DOHH2 (cell line): Measurements from ENCODE around the gene COL4A3.

Experiments used
- CTCF ChIP-seq: fragments of 200-600 bp; sonication (generic); IDR thresholded peaks from one replicate; pipeline ENCODE4 v1.5.1; 2014; ENCODE audit warnings: antibody characterized with exemption, mild to moderate bottlenecking, low read depth, low read length; ENCODE audit not compliant: poor library complexity, severe bottlenecking
- EZH2phosphoT487 ChIP-seq: fragments of 200-600 bp; sonication (generic); IDR thresholded peaks from 2 replicates; pipeline ENCODE4 v1.6.1; 2017; ENCODE audit warnings: borderline replicate concordance, mild to moderate bottlenecking, antibody characterized with exemption, low read length, moderate library complexity, mixed read lengths

GRCh38 chr2:227146456-227146855 is 18.0 kb upstream of the COL4A3 start:
- TF ChIP-seq EZH2phosphoT487, result no peak
- no peak for TF ChIP-seq CTCF
